Activated CD4-positive, alpha-beta memory T cell treated with anti-CD3 and anti-CD28 coated beads, Interleukin-2, amount 10 ng/mL, durations not matched to agents 7 days and 5 days (primary cell): ENCODE results near the gene GRAPL. TPM values are rescaled to one million over a fixed set of nuclear protein-coding genes. Genes with fewer than 3 reads are reported as not detected.
"Not testable (repeated sequence)": the region's sequence is repeated elsewhere in the genome, so short reads cannot be mapped to it uniquely, and the experiment has no call there.

Experiments
- CTCF ChIA-PET: fragments of 350-600 bp; sonication (Branson Sonifier 250); formaldehyde crosslinking; loops from one replicate; lab custom pipeline; 2021; ENCODE audit warnings: antibody characterized with exemption, inconsistent platforms; lab: Charles Lee
- POLR2A ChIA-PET: fragments of 350-600 bp; sonication (Branson Sonifier 250); formaldehyde crosslinking; loops from one replicate; lab custom pipeline; 2021; ENCODE audit warnings: antibody characterized with exemption; lab: Charles Lee
- DNase-seq: peaks from one replicate; pipeline ENCODE4 v3.0.0-alpha.2; 2020
- H3K27ac Mint-ChIP-seq: one replicate; pipeline ENCODE4 v1.8.0; 2021; ENCODE audit warnings: mild to moderate bottlenecking, mixed read lengths
- H3K27me3 Mint-ChIP-seq: one replicate; pipeline ENCODE4 v1.8.0; 2021; ENCODE audit warnings: mixed read lengths
- H3K36me3 Mint-ChIP-seq: one replicate; pipeline ENCODE4 v1.8.0; 2021; ENCODE audit warnings: low read depth, mixed read lengths
- H3K4me1 Mint-ChIP-seq: one replicate; pipeline ENCODE4 v1.8.0; 2021; ENCODE audit warnings: mixed read lengths
- H3K4me3 Mint-ChIP-seq: one replicate; pipeline ENCODE4 v1.8.0; 2021; ENCODE audit warnings: mild to moderate bottlenecking, mixed read lengths
- H3K9me3 Mint-ChIP-seq: one replicate; pipeline ENCODE4 v1.8.0; 2021; ENCODE audit warnings: mixed read lengths
- total RNA-seq, 2 experiments: library from RNA; stranded (reverse); gene quantifications; one replicate each; pipeline ENCODE4 v1.2.3, GENCODE V29; 2021

Gene GRAPL
- total RNA-seq, 2 experiments from 2014 or later: 9.2 to 10.1 TPM

- H3K9me3 Mint-ChIP-seq, POLR2A ChIA-PET, CTCF ChIA-PET, H3K27ac Mint-ChIP-seq, H3K4me1 Mint-ChIP-seq, H3K27me3 Mint-ChIP-seq, DNase-seq, H3K36me3 Mint-ChIP-seq, H3K4me3 Mint-ChIP-seq: not testable (repeated sequence)
Measured at GRCh38 chr17:19188870-19189708, 61.7 kb downstream of the GRAPL start.

- H3K4me1 Mint-ChIP-seq, H3K36me3 Mint-ChIP-seq, H3K27me3 Mint-ChIP-seq, CTCF ChIA-PET, H3K27ac Mint-ChIP-seq, H3K4me3 Mint-ChIP-seq, POLR2A ChIA-PET, DNase-seq, H3K9me3 Mint-ChIP-seq: not testable (repeated sequence)
Measured at GRCh38 chr17:19189781-19190405, 62.5 kb downstream of the GRAPL start.

DNA sequence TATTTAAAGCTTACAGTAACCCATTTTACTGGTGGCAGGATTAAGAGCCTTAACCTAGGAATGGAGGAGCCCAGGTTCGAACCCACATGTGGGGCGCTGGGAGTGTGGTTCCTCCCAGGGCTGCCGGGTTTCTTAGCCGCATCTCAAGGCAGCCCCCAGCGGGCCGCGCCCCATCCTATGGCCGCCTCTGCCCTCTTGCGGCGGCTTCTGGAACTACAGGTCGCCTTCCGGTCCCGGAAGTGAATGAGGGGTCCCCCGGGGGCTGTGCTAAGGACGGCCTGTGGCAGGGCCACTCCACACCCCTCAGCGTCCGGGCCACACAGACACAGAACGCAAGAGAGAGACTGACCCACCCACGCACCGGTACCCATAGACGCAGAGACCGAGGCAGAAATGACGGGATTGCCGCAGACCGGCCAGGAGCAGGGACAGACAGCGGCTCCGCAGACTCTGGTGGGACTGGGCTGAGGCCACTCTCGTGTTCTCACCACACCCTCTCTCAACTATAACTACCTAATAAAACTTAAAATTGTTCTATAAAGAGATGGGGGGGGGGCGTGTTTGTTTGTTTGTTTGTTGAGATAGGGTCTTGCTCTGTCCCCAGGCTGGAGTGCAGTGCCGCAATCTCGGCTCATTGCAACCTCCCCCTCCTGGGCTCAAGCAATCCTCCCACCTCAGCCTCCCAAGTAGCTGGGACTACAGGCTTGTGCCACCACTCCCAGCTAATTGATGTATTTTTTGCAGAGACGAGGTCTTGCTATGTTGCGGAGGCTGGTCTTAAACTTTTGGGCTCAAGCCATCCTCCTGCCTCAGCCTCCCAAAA, 69.2 kb downstream of the GRAPL start:
- DNase-seq, H3K36me3 Mint-ChIP-seq, POLR2A ChIA-PET, CTCF ChIA-PET, H3K27ac Mint-ChIP-seq, H3K4me1 Mint-ChIP-seq, H3K9me3 Mint-ChIP-seq, H3K27me3 Mint-ChIP-seq, H3K4me3 Mint-ChIP-seq: not testable (repeated sequence)

- H3K27ac Mint-ChIP-seq, CTCF ChIA-PET, POLR2A ChIA-PET, DNase-seq, H3K27me3 Mint-ChIP-seq, H3K36me3 Mint-ChIP-seq, H3K4me3 Mint-ChIP-seq, H3K4me1 Mint-ChIP-seq, H3K9me3 Mint-ChIP-seq: not testable (repeated sequence)
Measured at GRCh38 chr17:19202448-19202847, 75.1 kb downstream of the GRAPL start.

DNA sequence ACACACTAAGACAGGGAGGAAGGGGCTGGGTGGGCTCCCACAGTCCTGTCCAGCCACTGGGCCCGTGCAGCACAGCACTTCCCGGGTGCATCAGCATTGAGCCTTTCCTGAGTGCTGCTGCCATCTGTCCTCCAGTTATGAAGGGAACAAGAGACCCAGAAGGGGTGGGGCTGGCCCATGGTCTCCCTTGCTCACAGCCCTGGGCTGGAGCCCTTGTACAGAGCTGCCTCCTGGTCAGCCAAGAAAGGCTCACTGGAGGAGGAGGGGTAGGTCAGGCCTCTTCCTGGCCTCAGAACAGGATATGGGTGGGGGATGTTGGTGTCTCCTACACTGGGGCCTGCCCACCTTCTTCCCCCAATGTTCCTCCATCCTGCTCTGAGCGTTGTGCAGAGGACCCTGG, 76.0 kb downstream of the GRAPL start:
- H3K9me3 Mint-ChIP-seq, H3K27ac Mint-ChIP-seq, DNase-seq, H3K36me3 Mint-ChIP-seq, H3K27me3 Mint-ChIP-seq, H3K4me3 Mint-ChIP-seq, H3K4me1 Mint-ChIP-seq, POLR2A ChIA-PET, CTCF ChIA-PET: not testable (repeated sequence)

Other genes starting within 250 kb of the GRAPL start
- gene SLC5A10, start 175.4 kb upstream of the GRAPL start, total RNA-seq: not detected
- 1 to 10 TPM; 6.4 to 6.5 TPM for gene FAM83G, start 122.8 kb upstream of the GRAPL start, total RNA-seq
- gene GRAP, start 80.6 kb upstream of the GRAPL start, total RNA-seq: 10 to 100 TPM; 15.4 to 16.1 TPM
- 1 to 10 TPM; 6.3 to 7.7 TPM for gene EPN2, start 109.8 kb downstream of the GRAPL start, total RNA-seq
- 1 to 10 TPM; 2.7 to 3.1 TPM for gene B9D1, start 235.1 kb downstream of the GRAPL start, total RNA-seq